HepG2 (cell line): ENCODE results near the gene GRIK4. TPM values are rescaled to one million over a fixed set of nuclear protein-coding genes. Genes with fewer than 3 reads are reported as not detected.

ENCODE experiments used
- ATAC-seq: fragments of 200-7000 bp; cut with Tn5 transposase; 3 replicates; pipeline ENCODE4 v1.9.1; 2020; ENCODE audit warnings: mild to moderate bottlenecking, moderate library complexity
- BruUV-seq: library from RNA; stranded (reverse); fragments of 400-500 nt; replicated peaks from 2 replicates; lab custom pipeline; 2021; lab: Mats Ljungman, UMichigan
- CTCF ChIA-PET: fragments of 300-600 bp; formaldehyde crosslinking; extraction: SDS; loops from one replicate; lab custom pipeline; 2021; ENCODE audit warnings: low total read pairs, inconsistent platforms, low intra/inter-chr PET ratio; lab: Yijun Ruan, JAX
- POLR2A ChIA-PET: fragments of 350-600 bp; sonication (Branson Sonifier 250); formaldehyde crosslinking; loops from one replicate; lab custom pipeline; 2020; ENCODE audit warnings: antibody characterized with exemption, inconsistent platforms; lab: Yijun Ruan, JAX
- DNase-seq: peaks from one replicate; pipeline ENCODE4 v3.0.0-alpha.2; 2015; ENCODE audit warnings: low spot score
- FAIRE-seq: peaks from 3 replicates; lab custom pipeline; 2011; peaks lifted over from hg19 to GRCh38; lab: Jason Lieb, UNC
- H2AFZ ChIP-seq: one replicate; pipeline ENCODE4 v1.6.1; 2011; ENCODE audit warnings: low read length, inconsistent platforms
- H3K27ac ChIP-seq: fragments of 300-600 bp; 3 replicates; pipeline ENCODE4 v1.8.0; 2011; ENCODE audit warnings: mixed run types, mild to moderate bottlenecking, mixed read lengths, low read length, inconsistent platforms; ENCODE audit not compliant: insufficient read depth; ENCODE audit errors: extremely low read length
- H3K27me3 ChIP-seq, 2 experiments: fragments of 200-600 bp in 1 of 2; 2 replicates in 1 of 2; 3 replicates in 1 of 2; pipeline versions ENCODE4 v1.6.0 to v1.8.0; 2011; ENCODE audit warnings: low read length in 2 of 2, mild to moderate bottlenecking in 2 of 2, moderate library complexity in 2 of 2, inconsistent platforms in 1 of 2; ENCODE audit not compliant: insufficient read depth in 2 of 2, control insufficient read depth in 1 of 2
- H3K36me3 ChIP-seq, 2 experiments: fragments of 200-600 bp in 1 of 2; replicated peaks in 1 of 2; 2 replicates in 1 of 2; 3 replicates in 1 of 2; pipeline versions ENCODE4 v1.5.1 to v1.8.0; 2011; ENCODE audit warnings: low read length in 2 of 2, inconsistent platforms in 1 of 2; ENCODE audit not compliant: insufficient read depth in 2 of 2, control insufficient read depth in 1 of 2
- H3K4me1 ChIP-seq: 2 replicates; pipeline ENCODE4 v1.5.1; 2012; ENCODE audit warnings: low read length, inconsistent platforms; ENCODE audit not compliant: insufficient read depth
- H3K4me2 ChIP-seq: 2 replicates; pipeline ENCODE4 v1.6.0; 2011; ENCODE audit warnings: low read depth, low read length, inconsistent platforms
- H3K4me3 ChIP-seq, 3 experiments: fragments of 200-600 bp in 1 of 3; sonication (generic), shearing (Covaris generic) in 1 of 3; replicated peaks in 1 of 3; 2 replicates each; pipeline ENCODE4 v1.5.1; 2011 to 2016; ENCODE audit warnings: low read length in 3 of 3, inconsistent platforms in 2 of 3, low read depth in 2 of 3, mild to moderate bottlenecking in 2 of 3, control low read depth in 1 of 3, mixed read lengths in 1 of 3; ENCODE audit not compliant: insufficient read depth in 1 of 3
- H3K79me2 ChIP-seq: one replicate; pipeline ENCODE4 v1.6.1; 2011; ENCODE audit warnings: low read length, inconsistent platforms; ENCODE audit not compliant: insufficient read depth
- H3K9ac ChIP-seq: 2 replicates; pipeline ENCODE4 v1.6.0; 2011; ENCODE audit warnings: mild to moderate bottlenecking, low read depth, low read length, inconsistent platforms; ENCODE audit not compliant: insufficient read depth
- H3K9me3 ChIP-seq: 2 replicates; pipeline ENCODE4 v1.5.1; 2012; ENCODE audit warnings: mild to moderate bottlenecking, low read length
- H4K20me1 ChIP-seq: 2 replicates; pipeline ENCODE4 v1.6.0; 2011; ENCODE audit warnings: inconsistent platforms, mild to moderate bottlenecking, low read length, moderate library complexity; ENCODE audit not compliant: insufficient read depth
- CHD4 ChIP-seq: fragments of 200-600 bp; sonication (generic); IDR thresholded peaks from 2 replicates; pipeline ENCODE4 v1.7.0; 2017; ENCODE audit warnings: mild to moderate bottlenecking, low read length, borderline replicate concordance
- FOXM1 ChIP-seq: sonication (generic); formaldehyde crosslinking; IDR thresholded peaks from 2 replicates; pipeline ENCODE4 v1.5.0; 2020; ENCODE audit warnings: missing genetic modification reagents
- HOXA3 ChIP-seq: sonication (generic); formaldehyde crosslinking; IDR thresholded peaks from 2 replicates; pipeline ENCODE4 v1.5.0; 2020; ENCODE audit warnings: missing genetic modification reagents
- KLF11 ChIP-seq: IDR thresholded peaks from 2 replicates; pipeline ENCODE4 v1.6.1; 2016; ENCODE audit warnings: missing compliant biosample characterization
- LCORL ChIP-seq, 2 experiments: fragments of 450-650 bp in 1 of 2; sonication (generic) in 1 of 2; formaldehyde crosslinking in 1 of 2; IDR thresholded peaks; 2 replicates each; pipeline versions ENCODE4 v1.5.0 to v1.6.1; 2017 to 2020; ENCODE audit warnings: antibody characterized with exemption in 1 of 2, missing genetic modification reagents in 1 of 2
- SUZ12 ChIP-seq: fragments of 150-350 bp; IDR thresholded peaks from 2 replicates; pipeline ENCODE4 v1.6.1; 2014; ENCODE audit warnings: low read depth, low read length
- TGIF2 ChIP-seq: IDR thresholded peaks from 2 replicates; pipeline ENCODE4 v1.6.1; 2016; ENCODE audit warnings: control low read depth, missing compliant biosample characterization
- YY1 ChIP-seq: IDR thresholded peaks from 2 replicates; pipeline ENCODE4 v1.6.1; 2011; ENCODE audit warnings: low read length, low read depth, moderate library complexity, mild to moderate bottlenecking; ENCODE audit not compliant: insufficient read depth, insufficient replicate concordance
- ZNF605 ChIP-seq: sonication (generic); formaldehyde crosslinking; IDR thresholded peaks from 2 replicates; pipeline ENCODE4 v1.8.0; 2022; ENCODE audit warnings: mild to moderate bottlenecking, missing genetic modification reagents
- ZNF850 ChIP-seq: sonication (generic); formaldehyde crosslinking; conservative IDR thresholded peaks from 2 replicates; pipeline ENCODE4 v1.9.0; 2021; ENCODE audit warnings: mild to moderate bottlenecking, missing genetic modification reagents
- WGBS: methylation state at CpG from one replicate; pipeline ENCODE4 v1.1.6; 2017; ENCODE audit warnings: low lambda C conversion rate; 5-methylcytosine and 5-hydroxymethylcytosine counted together
- in situ Hi-C: cut with HindIII; loops from 2 replicates; pipeline ENCODE4 v1.10.0; 2017; ENCODE audit warnings: low pct_unique_long_range_greater_than_20kb; ENCODE audit not compliant: extremely low pct_ligation_motif_present
- intact Hi-C: fragments of 100-400 bp; cut with micrococcal nuclease; formaldehyde crosslinking; loops from one replicate; pipeline ENCODE4 v1.10.0; 2022; ENCODE audit not compliant: unreplicated experiment
- polyA plus RNA-seq, 8 experiments: library from polyadenylated mRNA; depleted of rRNA in 3 of 8; stranded (reverse) in 7 of 8; unstranded in 1 of 8; fragments of >200 nt; fragmentation: Illumina TruSeq in 4 of 8; extraction: Trizol in 4 of 8; gene quantifications; 2 replicates each; pipeline versions ENCODE4 v1.2.1 to v1.2.3, GENCODE V29; 2011 to 2016; ENCODE audit warnings: low read depth in 4 of 8, missing spikeins in 1 of 8, mixed read lengths in 1 of 8; ENCODE audit not compliant: insufficient read depth in 1 of 8
- total RNA-seq, 5 experiments: library from RNA; depleted of rRNA; stranded (reverse); fragments of >200 nt; fragmentation: Illumina TruSeq; extraction: Trizol; gene quantifications; 2 replicates each; pipeline ENCODE4 v1.2.3, GENCODE V29; 2016; ENCODE audit warnings: low read depth in 1 of 5
- TF ChIP-seq, protein P1 (sequence below): sonication (generic); formaldehyde crosslinking; IDR thresholded peaks from 2 replicates; pipeline ENCODE4 v1.8.1; 2023; ENCODE audit warnings: mild to moderate bottlenecking, missing genetic modification reagents
- TF ChIP-seq, protein P2 (sequence below): sonication (generic); formaldehyde crosslinking; IDR thresholded peaks from 2 replicates; pipeline ENCODE4 v1.4.0; 2020; ENCODE audit warnings: missing genetic modification reagents
- TF ChIP-seq, protein P3 (sequence below): IDR thresholded peaks from 2 replicates; pipeline ENCODE4 v1.6.1; 2016; ENCODE audit warnings: control low read depth
- TF ChIP-seq, protein P4 (sequence below), 2 experiments: sonication (generic) in 1 of 2; formaldehyde crosslinking in 1 of 2; IDR thresholded peaks; 2 replicates each; pipeline versions ENCODE4 v1.5.1 to v1.6.1; 2011 to 2020; ENCODE audit warnings: borderline replicate concordance in 1 of 2, low read depth in 1 of 2, low read length in 1 of 2, mild to moderate bottlenecking in 1 of 2, missing genetic modification reagents in 1 of 2, moderate library complexity in 1 of 2

The GRIK4 gene
- total and polyA plus RNA-seq, 2 of the 13 experiments (the other 11 are each of a cell fraction or from before 2014, with no cell fraction given): 0.04 to 0.07 TPM

DNA sequence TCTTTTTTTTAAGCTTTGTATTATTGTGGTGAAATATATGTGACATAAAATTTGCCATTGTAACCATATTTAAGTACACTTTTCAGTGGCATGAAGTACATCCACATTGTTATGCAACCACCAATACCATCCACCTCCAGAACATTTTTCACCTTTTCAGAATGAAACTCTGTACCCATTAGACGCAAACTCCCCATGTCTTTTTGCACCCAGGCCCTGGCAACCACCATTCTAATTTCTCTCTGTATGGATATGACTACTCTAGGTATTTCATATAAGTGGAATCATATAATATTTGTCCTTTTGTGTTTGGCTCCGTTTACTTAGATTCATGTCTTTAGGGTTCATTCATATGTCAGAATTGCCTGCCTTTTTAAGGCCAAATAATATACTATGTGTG lies 329.5 kb downstream of the GRIK4 start:
- Histone ChIP-seq H3K36me3 (no peaks in the 10 kb centered on the region), H3K4me1 (peaks cover 47% of the 10 kb centered on the region), H3K79me2 (no peaks in the 10 kb centered on the region), H3K4me2 (no peak overlapping the region), H3K4me3 (no peak overlapping the region), H4K20me1 (no peaks in the 10 kb centered on the region), H2AFZ (no peak overlapping the region), H3K9ac (no peak overlapping the region), H3K27ac (no peak overlapping the region), H3K27me3 (no peaks in the 10 kb centered on the region), H3K9me3 (no peaks in the 10 kb centered on the region)
- no peak for DNase-seq
- TF ChIP-seq ZNF850 (no peak), CHD4 (no peak), ZNF605 (no peak), LCORL (IDR thresholded peaks at IDR 0.05) (no peak), LCORL (CRISPR knock-in tag; IDR thresholded peaks at IDR 0.05) (no peak), YY1 (no peak), KLF11 (CRISPR knock-in tag) (no peak), HOXA3 (CRISPR knock-in tag) (no peak), FOXM1 (no peak), TGIF2 (CRISPR knock-in tag) (no peak), SUZ12 (no peak)
- TF ChIP-seq, protein P1, sequence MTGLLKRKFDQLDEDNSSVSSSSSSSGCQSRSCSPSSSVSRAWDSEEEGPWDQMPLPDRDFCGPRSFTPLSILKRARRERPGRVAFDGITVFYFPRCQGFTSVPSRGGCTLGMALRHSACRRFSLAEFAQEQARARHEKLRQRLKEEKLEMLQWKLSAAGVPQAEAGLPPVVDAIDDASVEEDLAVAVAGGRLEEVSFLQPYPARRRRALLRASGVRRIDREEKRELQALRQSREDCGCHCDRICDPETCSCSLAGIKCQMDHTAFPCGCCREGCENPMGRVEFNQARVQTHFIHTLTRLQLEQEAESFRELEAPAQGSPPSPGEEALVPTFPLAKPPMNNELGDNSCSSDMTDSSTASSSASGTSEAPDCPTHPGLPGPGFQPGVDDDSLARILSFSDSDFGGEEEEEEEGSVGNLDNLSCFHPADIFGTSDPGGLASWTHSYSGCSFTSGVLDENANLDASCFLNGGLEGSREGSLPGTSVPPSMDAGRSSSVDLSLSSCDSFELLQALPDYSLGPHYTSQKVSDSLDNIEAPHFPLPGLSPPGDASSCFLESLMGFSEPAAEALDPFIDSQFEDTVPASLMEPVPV (CRISPR knock-in tag): no peak
- TF ChIP-seq, protein P2, sequence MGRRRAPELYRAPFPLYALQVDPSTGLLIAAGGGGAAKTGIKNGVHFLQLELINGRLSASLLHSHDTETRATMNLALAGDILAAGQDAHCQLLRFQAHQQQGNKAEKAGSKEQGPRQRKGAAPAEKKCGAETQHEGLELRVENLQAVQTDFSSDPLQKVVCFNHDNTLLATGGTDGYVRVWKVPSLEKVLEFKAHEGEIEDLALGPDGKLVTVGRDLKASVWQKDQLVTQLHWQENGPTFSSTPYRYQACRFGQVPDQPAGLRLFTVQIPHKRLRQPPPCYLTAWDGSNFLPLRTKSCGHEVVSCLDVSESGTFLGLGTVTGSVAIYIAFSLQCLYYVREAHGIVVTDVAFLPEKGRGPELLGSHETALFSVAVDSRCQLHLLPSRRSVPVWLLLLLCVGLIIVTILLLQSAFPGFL (CRISPR knock-in tag): no peak
- TF ChIP-seq, protein P3, sequence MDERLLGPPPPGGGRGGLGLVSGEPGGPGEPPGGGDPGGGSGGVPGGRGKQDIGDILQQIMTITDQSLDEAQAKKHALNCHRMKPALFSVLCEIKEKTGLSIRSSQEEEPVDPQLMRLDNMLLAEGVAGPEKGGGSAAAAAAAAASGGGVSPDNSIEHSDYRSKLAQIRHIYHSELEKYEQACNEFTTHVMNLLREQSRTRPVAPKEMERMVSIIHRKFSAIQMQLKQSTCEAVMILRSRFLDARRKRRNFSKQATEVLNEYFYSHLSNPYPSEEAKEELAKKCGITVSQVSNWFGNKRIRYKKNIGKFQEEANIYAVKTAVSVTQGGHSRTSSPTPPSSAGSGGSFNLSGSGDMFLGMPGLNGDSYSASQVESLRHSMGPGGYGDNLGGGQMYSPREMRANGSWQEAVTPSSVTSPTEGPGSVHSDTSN (CRISPR knock-in tag): no peak
- TF ChIP-seq, protein P4, sequence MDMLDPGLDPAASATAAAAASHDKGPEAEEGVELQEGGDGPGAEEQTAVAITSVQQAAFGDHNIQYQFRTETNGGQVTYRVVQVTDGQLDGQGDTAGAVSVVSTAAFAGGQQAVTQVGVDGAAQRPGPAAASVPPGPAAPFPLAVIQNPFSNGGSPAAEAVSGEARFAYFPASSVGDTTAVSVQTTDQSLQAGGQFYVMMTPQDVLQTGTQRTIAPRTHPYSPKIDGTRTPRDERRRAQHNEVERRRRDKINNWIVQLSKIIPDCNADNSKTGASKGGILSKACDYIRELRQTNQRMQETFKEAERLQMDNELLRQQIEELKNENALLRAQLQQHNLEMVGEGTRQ (IDR thresholded peaks at IDR 0.05; ENCODE audit: low read depth, low read length): no peak
- TF ChIP-seq, protein P4 (CRISPR knock-in tag; IDR thresholded peaks at IDR 0.05; ENCODE audit: borderline replicate concordance): no peak
- in situ Hi-C loops (no loop called here), intact Hi-C loops (no loop called here)
- no peak for ATAC-seq
- ChIA-PET POLR2A (no interaction called here), CTCF (no interaction called here)
- 19% methylated on average over 2 of the region's 2 CpGs for WGBS
- no peak for FAIRE-seq
- BruUV-seq: no TSS peak
